ENCODE data around the gene PLAGL2.

PLAGL2 gene

DNA sequence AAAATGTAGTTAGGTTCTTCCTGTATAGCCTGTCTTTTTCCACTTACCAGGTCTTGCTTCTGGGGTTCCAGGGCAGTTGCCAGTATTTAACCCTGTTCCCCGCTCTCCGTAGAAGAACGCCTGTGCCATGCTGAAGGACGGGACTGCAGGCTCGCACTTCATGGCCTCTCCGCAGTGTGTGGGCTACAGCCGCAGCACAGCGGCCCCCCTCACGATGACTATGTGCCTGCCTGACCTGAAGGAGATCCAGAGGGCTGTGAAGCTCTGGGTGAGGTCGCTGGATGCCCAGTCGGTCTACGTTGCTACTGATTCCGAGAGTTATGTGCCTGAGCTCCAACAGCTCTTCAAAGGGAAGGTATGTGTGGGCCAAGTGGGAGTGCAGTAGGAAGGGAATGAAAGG is 23.2 kb upstream of the PLAGL2 start:
- DNase-seq: no peak

- DNase-seq: no peak
Observed at GRCh38 chr20:32229251-32229747, 21.8 kb upstream of the PLAGL2 start.

DNA sequence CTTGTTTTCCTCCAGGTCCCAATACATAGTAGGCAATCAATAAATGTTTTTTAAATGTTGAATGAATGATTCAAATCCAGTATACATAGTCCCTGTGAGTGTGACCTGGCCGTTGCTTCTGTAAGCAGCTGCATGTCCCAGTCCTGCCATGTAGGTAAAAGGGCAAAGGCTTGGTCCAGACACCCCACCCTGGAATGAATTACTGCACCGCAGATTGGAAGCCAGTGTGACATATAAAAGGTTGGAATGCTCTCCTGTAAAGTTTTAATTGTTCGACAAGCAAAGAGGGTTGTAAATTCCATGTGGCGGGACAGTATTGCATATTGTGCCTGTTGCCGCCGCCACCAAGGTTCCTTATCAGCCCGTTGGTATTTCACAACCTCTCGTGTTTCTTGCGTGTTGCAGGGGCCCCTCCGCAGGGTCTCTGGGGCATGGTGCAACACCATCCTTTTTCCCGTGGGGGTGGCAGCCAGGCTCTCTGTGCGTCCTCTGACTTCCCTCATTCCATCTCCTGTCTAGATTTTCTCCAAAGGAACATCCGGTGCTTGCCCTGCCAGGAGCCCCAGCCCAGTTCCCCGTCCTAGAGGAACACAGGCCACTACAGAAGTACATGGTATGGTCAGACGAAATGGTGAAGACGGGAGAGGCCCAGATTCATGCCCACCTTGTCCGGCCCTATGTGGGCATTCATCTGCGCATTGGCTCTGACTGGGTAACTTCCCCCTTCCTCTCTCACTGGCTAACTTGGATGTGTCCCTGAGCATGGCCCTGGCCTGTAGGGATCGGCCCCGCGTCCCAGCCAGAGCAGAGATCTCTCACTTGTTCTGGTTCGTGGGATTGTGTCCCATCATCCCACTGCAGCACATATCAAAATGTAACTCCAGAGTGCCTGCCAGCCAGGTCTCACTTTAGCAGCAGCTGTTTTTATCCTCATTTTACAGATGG is 20.5 kb upstream of the PLAGL2 start:
- peak in 1 of 2 donors; percentile 6 for DNase-seq

DNA sequence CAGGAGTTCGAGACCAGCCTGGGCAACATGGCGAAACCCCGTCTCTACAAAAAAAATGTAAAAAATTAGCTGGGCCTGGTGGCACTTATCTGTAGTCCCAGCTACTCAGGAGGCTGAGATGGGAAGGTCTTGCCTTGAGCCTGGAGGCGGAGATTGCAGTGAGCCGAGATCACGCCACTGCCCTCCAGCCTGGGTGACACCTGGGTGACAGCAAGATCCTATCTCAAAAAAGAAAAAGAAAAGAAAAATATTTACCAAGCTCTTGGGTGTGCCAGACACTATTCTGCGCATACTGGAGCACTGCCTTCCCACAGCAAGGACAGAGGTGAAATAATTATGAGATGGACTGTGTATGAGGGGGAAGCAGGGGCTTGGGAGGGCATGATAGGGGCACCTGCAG is 19.8 kb upstream of the PLAGL2 start:
- DNase-seq: no peak

- no peak for DNase-seq
Observed at GRCh38 chr20:32226391-32226790, 18.8 kb upstream of the PLAGL2 start.

DNA sequence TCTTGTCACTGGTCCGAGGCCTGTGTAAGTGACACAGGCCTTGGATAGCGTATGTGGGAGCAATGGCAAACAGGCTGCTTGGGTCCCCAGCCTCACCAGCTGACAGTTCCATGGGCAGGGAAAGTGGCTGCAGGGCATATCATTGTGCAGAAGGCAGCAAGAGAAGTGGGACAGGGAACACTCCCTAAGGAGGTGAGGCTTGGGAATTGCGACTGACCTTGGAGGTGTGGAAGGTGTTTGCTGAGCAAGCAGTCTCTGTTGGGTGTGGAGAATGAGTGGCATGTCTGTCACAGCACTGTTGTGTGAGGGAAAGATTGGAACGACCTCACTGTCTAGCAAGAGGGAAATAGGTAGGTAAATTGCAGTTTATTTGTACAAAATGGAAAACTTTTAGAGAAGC is 16.9 kb upstream of the PLAGL2 start:
- no peak for DNase-seq

DNA sequence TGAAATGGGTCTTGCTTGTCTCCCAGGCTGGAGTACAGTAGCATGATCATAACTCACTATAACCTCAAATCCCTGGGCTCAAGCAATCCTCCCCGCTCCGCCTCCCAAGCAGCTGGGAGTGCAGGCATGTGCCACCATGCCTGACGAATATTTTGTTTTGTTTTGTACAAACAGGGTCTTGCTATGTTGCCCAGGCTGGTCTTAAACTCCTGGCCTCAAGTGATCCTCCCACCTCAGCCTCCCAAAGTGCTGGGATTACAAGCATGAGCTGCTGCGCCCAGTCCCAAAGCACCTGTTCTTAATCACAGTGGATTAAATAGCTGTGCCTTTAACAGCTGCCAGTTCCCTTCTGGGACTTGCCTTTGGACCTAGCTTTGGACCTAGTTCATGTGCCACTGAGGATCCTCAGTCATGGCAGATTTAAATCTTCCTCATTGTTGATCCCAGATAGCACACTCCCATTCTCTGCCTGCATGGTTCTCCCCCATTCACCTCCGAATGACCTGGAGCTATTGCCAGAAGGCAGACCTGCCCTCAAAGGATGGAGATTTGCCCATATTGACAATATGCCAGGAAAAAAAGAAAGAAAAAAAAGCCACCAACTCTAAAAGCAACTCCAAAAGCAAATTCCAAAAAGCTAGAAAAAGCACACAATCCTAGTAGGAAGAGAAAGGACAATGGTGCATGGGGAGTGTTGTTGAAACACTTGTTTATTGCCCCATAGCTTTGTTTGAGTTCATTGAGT is 10.8 kb upstream of the PLAGL2 start:
- no peak for DNase-seq

DNA sequence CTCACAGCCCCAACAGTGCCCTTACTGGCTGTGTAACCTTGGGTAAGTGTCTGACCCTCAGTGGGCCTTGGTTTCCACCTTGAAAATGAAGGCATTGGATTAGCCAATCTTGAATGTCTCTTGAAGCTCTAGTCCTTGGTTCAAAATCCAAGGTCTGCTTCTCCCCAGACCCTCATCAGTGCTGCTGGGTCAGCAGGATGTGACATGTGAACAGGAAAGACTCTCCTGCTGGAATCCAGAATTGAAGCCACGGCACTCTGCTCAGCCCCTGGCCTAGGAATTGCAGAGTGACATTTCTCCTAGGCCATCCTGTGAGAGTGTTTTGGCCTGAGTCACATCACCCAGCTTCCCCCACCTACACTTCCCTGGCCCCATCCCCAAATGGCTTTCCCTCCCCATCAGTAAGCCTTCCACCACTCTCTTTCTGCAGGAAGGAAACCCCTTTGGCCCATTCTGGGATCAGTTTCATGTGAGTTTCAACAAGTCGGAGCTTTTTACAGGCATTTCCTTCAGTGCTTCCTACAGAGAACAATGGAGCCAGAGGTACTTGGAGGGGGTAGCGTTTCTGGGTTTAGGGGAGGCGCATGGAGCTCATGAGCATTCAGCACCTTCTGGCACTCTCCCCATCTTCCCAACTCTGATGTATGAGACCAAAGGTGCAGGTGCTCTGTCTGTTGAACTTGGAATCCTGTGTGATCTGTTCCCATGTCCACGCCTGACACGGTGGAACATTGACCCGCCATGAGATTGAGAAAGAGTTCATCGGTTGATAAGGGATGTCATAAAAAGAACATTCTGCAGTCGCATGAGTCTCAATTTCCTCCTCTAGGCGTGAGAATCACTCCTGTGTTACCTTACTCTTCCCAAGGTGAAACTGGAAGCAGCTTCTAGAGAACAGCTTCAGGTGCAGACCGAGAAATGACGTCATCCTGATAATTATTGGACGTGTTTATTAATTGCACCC is 8.9 kb upstream of the PLAGL2 start:
- no peak for DNase-seq

DNA sequence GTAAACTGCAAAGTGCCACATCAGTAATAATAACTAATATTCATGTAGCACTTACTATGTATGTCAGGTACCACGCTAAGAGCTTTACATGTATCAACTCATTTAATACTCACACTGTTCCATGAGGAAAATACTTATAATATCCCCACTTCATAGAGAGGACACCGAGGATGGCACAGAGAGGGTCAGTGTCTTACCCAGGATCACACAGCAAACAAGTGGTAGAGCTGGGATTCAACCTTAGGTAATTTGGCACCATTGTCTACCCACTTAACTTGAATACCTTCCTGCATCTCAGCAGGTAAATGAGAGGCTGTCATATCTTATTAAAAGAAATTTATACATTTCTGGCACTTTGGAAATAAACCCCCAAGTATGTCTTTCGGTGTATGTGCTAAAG is 8.2 kb upstream of the PLAGL2 start:
- DNase-seq: no peak

- DNase-seq: no peak
Observed at GRCh38 chr20:32215147-32215546, 7.6 kb upstream of the PLAGL2 start.

DNA sequence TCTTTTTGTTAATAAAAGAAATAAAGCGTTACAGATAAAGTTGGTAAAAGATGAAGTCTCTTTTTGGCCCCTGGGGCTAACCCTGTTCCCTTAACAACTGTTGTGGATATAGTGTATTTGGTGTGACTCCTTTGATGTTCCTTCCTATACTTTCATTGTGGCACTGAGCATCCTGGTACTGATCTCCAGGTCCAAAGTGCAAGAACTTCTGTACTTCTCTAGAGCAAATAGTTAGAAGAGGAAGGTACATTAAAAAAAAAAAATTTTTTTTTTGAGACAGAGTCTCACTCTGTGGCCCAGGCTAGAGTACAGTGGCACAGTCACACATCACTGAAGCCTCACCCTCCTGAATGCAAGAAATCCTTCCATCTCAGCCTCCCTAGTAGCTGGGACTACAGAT is 6.3 kb upstream of the PLAGL2 start:
- no peak for DNase-seq

GRCh38 chr20:32209850-32210605 is 2.5 kb upstream of the PLAGL2 start:
- DNase-seq: no peak

GRCh38 chr20:32208499-32209154 is 1.1 kb upstream of the PLAGL2 start:
- DNase-seq: no peak

- no peak for DNase-seq
Observed at GRCh38 chr20:32206760-32207625, 550 bp downstream of the PLAGL2 start.

DNA sequence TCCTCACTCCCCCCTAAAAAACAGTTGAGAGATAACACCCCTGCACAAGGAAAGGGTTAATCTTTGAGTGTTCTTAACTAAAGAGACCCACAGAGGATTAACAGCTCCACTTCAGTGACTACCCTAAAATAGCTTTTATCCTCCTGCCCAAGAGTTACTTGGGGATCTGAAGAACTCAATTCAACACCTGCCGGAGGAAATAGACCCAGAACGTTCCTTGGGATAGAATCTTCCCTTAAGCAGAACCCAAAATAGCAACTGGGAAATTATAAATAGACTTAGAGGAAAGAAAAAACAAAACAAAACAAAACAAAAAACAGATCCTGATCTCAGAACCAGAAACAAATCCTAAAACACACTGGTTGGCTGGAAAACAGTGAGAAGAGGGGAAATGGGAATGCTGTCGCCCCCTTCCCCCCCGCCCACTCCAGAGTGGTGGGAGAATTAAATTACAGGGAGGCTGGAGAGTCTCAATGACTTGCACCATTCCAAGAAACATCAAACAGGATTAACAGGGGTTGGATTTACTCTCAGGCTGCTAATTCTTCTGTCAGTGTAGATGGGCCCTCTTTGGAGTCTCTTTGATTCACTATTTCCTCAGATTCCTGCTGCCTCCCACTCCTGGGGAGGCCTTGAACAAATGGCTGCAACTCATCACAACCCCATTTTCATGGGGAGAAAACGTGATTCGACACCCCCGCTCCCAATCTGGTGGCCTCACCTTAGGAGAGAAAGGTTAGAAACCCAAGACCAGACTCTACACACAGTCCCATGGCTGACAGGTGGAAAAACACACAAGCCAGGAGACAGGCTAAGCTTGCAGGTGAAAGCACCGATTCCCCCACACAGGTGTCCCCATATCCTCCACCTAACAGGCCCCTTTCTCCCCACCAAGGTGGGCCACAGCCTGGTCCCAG is 1.4 kb downstream of the PLAGL2 start:
- DNase-seq: no peak

GRCh38 chr20:32205110-32205842 is 2.3 kb downstream of the PLAGL2 start:
- no peak for DNase-seq

DNA sequence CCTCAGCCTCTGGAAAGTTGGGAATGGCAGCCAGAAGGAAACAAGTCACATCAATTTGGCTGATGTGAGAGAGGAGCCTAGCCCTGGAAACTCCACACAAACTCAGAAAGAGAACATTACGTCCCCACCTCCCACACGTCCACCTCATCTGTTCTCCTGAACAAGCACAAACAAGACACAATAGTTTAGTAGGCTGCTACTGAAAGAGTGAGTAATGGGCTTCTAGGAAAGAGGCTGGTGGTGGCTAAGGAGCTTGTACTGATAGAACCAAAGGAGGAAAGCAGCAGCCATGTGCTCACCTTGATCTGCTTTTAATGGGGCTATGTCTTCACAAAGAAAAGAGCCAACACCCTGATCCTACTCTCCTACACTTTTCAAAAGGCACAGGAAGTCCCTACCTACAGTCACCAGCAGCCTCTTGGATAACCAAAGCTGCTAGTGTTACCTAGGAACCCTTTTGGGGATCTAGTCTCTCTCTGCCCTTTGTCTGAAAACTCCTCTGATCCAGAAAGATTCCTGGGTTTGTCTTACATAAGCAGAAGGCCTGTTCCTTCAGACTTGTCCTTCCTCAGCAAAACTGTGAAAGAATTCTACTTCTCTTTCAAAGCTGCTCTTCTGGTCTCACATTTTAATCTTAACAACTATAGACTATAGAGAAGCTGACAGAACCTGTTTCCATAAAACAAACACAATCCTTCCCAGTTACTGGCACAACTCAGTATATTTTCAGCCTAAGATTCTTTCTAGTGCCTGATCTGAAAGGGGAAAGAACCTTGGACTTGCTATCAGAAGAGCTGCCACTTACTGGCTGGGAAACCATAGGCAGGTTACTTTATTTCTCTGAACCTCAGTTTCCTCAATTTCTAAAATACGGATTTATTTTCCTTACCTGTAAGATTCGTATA is 3.1 kb downstream of the PLAGL2 start:
- DNase-seq: no peak

Data from bone marrow (tissue), 2 donors.